A673 (cell line): ENCODE data around the gene ELAVL1. TPM values are rescaled to one million over a fixed set of nuclear protein-coding genes. Genes with fewer than 3 reads are reported as not detected.

Experiments used
- BruUV-seq: library from RNA; stranded (reverse); fragments of 400-500 nt; replicated peaks from 2 replicates; lab custom pipeline; 2021; lab: Mats Ljungman, UMichigan
- CTCF ChIA-PET: fragments of 300-600 bp; sonication (Branson Sonifier 250); formaldehyde crosslinking; loops from one replicate; lab custom pipeline; 2022; ENCODE audit warnings: antibody characterized with exemption; lab: Charles Lee
- POLR2A ChIA-PET: fragments of 300-600 bp; sonication (Branson Sonifier 250); formaldehyde crosslinking; loops from one replicate; lab custom pipeline; 2022; ENCODE audit warnings: antibody characterized with exemption; ENCODE audit not compliant: low non-redundant PET; lab: Charles Lee
- DNase-seq: peaks from one replicate; pipeline ENCODE4 v3.0.0-alpha.2; 2015; ENCODE audit warnings: low spot score
- H3K27ac ChIP-seq: fragments of 200-600 bp; sonication (generic); 2 replicates; pipeline ENCODE4 v1.5.1; 2016; ENCODE audit warnings: mixed run types, low read depth, mild to moderate bottlenecking, mixed read lengths, antibody characterized with exemption, low read length; ENCODE audit not compliant: poor library complexity, severe bottlenecking
- H3K27me3 ChIP-seq: fragments of 200-600 bp; sonication (generic); replicated peaks from 2 replicates; pipeline ENCODE4 v1.6.1; 2017; ENCODE audit warnings: mixed run types, low read depth, mild to moderate bottlenecking, mixed read lengths, antibody characterized with exemption, low read length; ENCODE audit not compliant: insufficient read depth, poor library complexity
- H3K36me3 ChIP-seq: fragments of 200-600 bp; sonication (generic); 2 replicates; pipeline ENCODE4 v1.6.1; 2016; ENCODE audit warnings: mixed run types, mild to moderate bottlenecking, mixed read lengths, antibody characterized with exemption, low read length; ENCODE audit not compliant: insufficient read depth, poor library complexity, severe bottlenecking
- H3K4me1 ChIP-seq: fragments of 200-600 bp; sonication (generic); 2 replicates; pipeline ENCODE4 v1.6.1; 2017; ENCODE audit warnings: mixed run types, mild to moderate bottlenecking, mixed read lengths, antibody characterized with exemption, low read length; ENCODE audit not compliant: insufficient read depth, poor library complexity, severe bottlenecking
- H3K4me3 ChIP-seq: fragments of 200-600 bp; sonication (generic); 2 replicates; pipeline ENCODE4 v1.5.1; 2016; ENCODE audit warnings: low read depth, mixed run types, mild to moderate bottlenecking, mixed read lengths, low read length; ENCODE audit not compliant: poor library complexity, severe bottlenecking
- H3K9me3 ChIP-seq: fragments of 200-600 bp; sonication (generic); 2 replicates; pipeline ENCODE4 v1.6.1; 2016; ENCODE audit warnings: mixed run types, low read depth, mild to moderate bottlenecking, mixed read lengths, antibody characterized with exemption, low read length; ENCODE audit not compliant: poor library complexity, severe bottlenecking
- EZH2 ChIP-seq: fragments of 200-600 bp; sonication (generic); IDR thresholded peaks from 2 replicates; pipeline ENCODE4 v1.6.1; 2017; ENCODE audit warnings: borderline replicate concordance, low read depth, mild to moderate bottlenecking, mixed read lengths, antibody characterized with exemption, low read length; ENCODE audit not compliant: poor library complexity, severe bottlenecking
- intact Hi-C: fragments of 100-400 bp; cut with micrococcal nuclease; formaldehyde crosslinking; loops from one replicate; pipeline ENCODE4 v1.10.0; 2022; ENCODE audit not compliant: unreplicated experiment
- total RNA-seq: library from RNA; stranded (reverse); gene quantifications from 2 replicates; pipeline ENCODE4 v1.2.3, GENCODE V29; 2021
- TF ChIP-seq, protein P1 (sequence below): fragments of 300-800, 200-600 bp; sonication (generic); conservative IDR thresholded peaks from 2 replicates; pipeline ENCODE4 v1.5.1; 2017; ENCODE audit warnings: low read depth, mild to moderate bottlenecking, antibody characterized with exemption, low read length, moderate library complexity, mixed read lengths

The ELAVL1 gene
- total RNA-seq, 1 experiment from 2014 or later, result 171 TPM

DNA sequence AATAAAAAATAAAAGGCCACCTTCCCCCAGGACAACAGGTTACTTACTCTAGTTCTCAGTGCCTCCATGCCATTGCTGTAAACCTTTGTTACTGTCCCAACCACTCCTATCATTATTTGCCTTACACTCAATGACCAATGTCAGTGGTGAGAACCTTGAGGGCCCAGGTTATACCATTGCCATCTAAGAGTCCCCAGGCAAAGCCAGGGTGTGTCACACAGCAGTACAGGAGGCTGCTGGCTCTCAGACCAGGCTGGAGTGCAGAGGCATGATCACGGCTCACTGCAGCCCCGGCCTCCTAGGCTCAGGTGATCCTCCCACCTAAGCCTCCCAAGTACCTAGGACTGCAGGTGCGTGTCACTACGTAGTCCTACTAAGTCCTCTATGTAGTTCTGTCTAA is 6.1 kb downstream of the ELAVL1 start:
- H3K36me3 ChIP-seq, result no peaks in the 10 kb centered on the region
- no peak overlapping the region for H3K4me3 ChIP-seq
- no peak for DNase-seq
- ChIA-PET POLR2A (no interaction called here), CTCF (no interaction called here)
- no peaks in the 10 kb centered on the region for H3K9me3 ChIP-seq
- no peak overlapping the region for H3K27ac ChIP-seq
- no TSS peak for BruUV-seq
- no peaks in the 10 kb centered on the region for H3K27me3 ChIP-seq
- TF ChIP-seq EZH2, result no peak
- TF ChIP-seq, protein P1, sequence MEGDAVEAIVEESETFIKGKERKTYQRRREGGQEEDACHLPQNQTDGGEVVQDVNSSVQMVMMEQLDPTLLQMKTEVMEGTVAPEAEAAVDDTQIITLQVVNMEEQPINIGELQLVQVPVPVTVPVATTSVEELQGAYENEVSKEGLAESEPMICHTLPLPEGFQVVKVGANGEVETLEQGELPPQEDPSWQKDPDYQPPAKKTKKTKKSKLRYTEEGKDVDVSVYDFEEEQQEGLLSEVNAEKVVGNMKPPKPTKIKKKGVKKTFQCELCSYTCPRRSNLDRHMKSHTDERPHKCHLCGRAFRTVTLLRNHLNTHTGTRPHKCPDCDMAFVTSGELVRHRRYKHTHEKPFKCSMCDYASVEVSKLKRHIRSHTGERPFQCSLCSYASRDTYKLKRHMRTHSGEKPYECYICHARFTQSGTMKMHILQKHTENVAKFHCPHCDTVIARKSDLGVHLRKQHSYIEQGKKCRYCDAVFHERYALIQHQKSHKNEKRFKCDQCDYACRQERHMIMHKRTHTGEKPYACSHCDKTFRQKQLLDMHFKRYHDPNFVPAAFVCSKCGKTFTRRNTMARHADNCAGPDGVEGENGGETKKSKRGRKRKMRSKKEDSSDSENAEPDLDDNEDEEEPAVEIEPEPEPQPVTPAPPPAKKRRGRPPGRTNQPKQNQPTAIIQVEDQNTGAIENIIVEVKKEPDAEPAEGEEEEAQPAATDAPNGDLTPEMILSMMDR, result no peak
- intact Hi-C loops, result no loop called here
- peaks cover 18% of the 10 kb centered on the region for H3K4me1 ChIP-seq

DNA sequence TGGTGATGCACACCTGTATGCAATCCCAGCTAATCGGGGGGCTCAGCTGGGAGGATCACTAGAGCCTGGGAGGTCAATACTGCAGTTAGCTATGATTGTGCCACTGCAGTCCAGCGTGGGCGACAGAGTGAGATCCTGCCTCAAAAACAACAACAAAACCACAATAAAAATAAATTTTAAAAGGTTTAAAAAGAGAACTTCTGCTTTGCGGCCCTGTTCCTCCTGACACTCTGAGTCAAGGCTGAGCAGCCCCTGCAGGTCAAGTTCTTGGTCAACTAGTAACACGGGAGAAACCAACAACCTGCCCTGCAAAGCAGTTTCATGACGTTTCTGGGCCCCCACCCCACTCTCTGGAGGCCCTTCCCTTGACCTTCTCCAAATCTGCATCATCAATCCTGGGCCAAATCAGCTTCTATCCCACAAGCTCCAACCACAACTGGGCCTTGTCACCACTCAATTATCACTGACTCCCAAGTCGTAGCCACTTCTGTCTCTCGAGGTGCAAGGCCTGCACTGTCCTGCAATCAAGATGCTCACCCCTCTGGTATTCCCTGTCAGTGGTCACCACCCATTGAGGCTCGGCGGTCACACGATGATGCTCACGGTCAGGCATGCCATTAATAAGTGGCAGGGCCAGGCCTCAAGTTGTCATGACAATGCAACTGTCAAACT is 7.5 kb downstream of the ELAVL1 start:
- POLR2A ChIA-PET, result no interaction called here
- no peak for TF ChIP-seq EZH2
- TF ChIP-seq, protein P1, result no peak
- no peak overlapping the region for H3K4me3 ChIP-seq
- CTCF ChIA-PET, result no interaction called here
- peaks cover 11% of the 10 kb centered on the region for H3K4me1 ChIP-seq
- no peaks in the 10 kb centered on the region for H3K9me3 ChIP-seq
- H3K36me3 ChIP-seq, result no peaks in the 10 kb centered on the region
- intact Hi-C loops, result no loop called here
- no TSS peak for BruUV-seq
- DNase-seq, result no peak
- no peaks in the 10 kb centered on the region for H3K27me3 ChIP-seq
- H3K27ac ChIP-seq, result no peak overlapping the region

DNA sequence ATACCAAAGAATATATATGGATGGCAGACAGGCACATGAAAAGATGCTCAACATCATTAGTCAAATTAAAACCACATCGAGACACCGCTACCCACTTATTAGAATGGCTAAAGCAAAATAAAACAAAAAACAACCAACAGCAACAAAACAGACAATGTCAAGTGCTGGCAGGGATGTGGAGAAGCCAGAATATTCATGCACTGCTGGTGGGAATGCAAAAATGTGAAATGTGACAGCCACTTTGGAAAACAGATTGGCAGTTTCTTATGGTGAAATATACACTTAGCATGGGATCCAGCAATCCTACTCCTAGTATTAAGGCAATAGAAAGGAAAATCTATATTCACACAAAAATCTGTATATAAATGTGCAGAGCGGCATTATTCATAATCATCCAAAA is 8.6 kb downstream of the ELAVL1 start:
- Histone ChIP-seq H3K27ac (no peak overlapping the region), H3K9me3 (no peaks in the 10 kb centered on the region), H3K4me3 (no peak overlapping the region), H3K36me3 (no peaks in the 10 kb centered on the region), H3K27me3 (no peaks in the 10 kb centered on the region), H3K4me1 (peaks cover under 1% of the 10 kb centered on the region)
- intact Hi-C loops, result no loop called here
- BruUV-seq, result no TSS peak
- POLR2A ChIA-PET, result no interaction called here
- TF ChIP-seq, protein P1, result no peak
- TF ChIP-seq EZH2, result no peak
- DNase-seq, result no peak
- CTCF ChIA-PET, result no interaction called here
